HG03064 (cell line): ENCODE results near the gene USH2A.
"Not testable (repeated sequence)": the region's sequence is repeated elsewhere in the genome, so short reads cannot be mapped to it uniquely, and the experiment has no call there.

ENCODE experiments used
- ATAC-seq: cut with Tn5 transposase; IDR thresholded peaks from one replicate; pipeline ENCODE4 v1.9.1; 2021; ENCODE audit warnings: low read depth; ENCODE audit not compliant: unreplicated experiment

Gene USH2A

GRCh38 chr1:216207154-216207553 lies 216.1 kb downstream of the USH2A start:
- no peak for ATAC-seq

DNA sequence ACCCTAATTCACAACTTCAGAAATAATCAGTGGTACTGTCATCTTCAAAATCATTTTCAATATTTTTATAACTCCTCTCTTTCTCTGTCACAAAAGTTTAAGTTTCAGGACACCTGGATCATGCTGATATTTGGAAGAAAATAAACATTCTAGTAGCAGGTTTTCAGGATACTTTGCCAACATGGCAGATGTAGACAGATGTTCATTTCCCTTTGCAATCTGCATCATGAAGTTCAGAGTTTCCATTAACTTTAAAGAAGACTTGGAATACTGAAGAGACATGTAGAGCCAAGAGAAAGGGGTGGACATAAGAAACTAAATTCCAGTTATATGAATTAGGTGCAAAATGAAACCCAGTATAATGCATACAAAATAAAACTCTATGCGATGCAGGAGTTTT lies 218.1 kb downstream of the USH2A start:
- ATAC-seq = no peak

- no peak for ATAC-seq
Observed at GRCh38 chr1:216201946-216202345, 221.3 kb downstream of the USH2A start.

GRCh38 chr1:216200941-216201340 lies 222.3 kb downstream of the USH2A start:
- no peak for ATAC-seq

- no peak for ATAC-seq
Observed at GRCh38 chr1:216194721-216195120, 228.5 kb downstream of the USH2A start.

DNA sequence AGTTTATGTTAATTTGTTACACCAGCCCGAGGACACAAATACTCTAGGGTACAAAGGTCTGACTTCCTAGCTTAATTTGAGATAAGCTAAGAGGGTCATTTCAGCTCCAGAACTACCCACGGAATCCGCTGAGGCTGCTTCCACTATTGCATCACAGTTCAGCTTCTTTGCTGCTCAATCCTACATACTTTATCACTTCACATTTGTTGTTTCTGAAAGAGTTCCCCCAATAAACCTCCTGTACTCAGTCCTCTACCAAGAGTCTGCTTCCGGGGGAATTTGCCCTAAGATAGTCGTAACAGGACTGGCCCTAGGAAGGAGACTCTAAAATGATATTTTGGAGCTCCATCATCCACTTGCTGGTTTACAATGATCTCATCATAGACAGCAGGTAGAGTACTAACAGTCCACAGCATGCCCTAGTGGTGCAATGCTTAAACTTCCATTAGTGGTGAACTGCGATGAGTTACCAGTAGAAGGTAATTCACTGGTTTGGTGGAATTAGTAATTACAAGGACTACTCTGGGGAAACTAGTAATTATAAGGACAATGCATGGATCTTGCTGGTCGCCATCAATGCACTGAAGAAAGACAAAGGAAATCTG lies 229.3 kb downstream of the USH2A start:
- no peak for ATAC-seq

DNA sequence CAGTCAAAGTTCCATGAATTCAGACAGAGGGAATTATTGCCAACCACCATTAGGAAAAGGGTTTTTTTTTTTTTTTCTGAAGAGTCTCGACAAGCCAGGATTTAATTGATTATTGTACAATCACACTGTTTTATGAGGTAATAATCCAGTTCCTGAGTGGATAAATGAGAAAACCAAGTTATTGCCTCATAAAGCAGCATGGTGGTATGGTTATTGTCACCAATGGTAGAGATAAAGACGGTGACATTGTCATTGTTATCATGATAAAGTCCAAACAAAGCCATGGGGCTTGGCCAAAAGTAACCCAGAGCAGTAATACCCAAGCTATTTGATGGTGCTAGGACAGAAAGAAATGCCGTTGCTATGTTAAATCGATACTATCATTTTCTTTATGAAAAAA lies 232.8 kb downstream of the USH2A start:
- no peak for ATAC-seq

DNA sequence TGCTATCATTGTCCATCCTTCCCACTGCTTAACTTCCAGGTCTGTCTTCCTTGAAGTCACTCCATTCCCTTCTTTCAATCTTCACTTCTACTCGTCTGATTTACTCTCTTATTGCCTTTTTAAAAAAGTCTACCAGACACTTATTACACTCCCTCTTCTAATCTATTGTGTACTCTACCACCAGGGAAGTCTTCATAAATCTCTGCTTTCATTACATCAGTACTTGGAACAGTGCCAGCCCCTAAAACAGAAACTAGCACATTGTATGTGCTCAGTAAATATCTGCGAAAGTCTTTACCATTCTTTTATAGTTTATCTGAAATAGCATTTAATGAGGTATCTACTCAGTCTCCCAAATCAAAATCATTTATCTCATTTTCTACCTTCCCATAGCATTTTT lies 236.4 kb downstream of the USH2A start:
- ATAC-seq = no peak

DNA sequence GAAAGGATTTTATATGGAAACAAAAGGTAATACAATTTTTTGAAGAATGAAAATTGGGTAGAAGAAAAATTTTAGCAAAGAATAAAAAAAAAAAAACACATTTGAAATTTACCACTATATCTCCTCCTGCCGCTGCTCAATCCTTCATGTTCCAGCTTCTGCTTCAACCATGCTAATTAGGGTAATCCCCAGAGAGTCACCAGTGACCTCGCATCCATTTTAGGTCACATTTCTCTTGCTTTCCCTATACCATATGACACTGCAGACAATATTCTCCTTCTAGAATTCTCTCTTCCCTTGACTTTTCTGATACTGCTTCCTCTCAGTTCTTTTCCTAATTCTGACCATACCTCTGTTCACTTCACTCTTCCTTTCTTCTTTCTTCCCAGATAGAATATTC lies 237.1 kb downstream of the USH2A start:
- no peak for ATAC-seq

GRCh38 chr1:216184126-216184680 lies 239.0 kb downstream of the USH2A start:
- ATAC-seq = no peak

DNA sequence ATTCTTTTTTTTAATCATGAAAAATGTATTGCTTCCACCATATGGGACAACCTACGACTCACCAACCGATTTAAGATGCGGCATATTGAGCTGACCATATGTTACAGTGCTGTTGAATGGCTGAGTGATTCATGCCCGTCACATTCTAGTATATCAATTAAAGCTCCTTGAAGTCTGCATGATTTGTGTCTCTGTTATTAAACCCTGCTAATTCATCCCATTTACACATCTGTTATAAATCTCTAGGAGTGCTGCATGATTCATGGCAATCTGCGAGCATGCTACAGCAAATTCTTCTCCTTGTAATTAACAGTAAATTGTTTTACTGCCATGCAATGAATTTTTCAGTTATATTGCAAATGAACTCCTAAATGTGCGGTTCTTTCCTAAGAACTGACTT lies 239.8 kb downstream of the USH2A start:
- no peak for ATAC-seq

GRCh38 chr1:216183007-216183406 lies 240.2 kb downstream of the USH2A start:
- ATAC-seq = no peak

GRCh38 chr1:216181590-216181989 lies 241.7 kb downstream of the USH2A start:
- no peak for ATAC-seq

GRCh38 chr1:216178281-216178680 lies 245.0 kb downstream of the USH2A start:
- ATAC-seq = no peak

DNA sequence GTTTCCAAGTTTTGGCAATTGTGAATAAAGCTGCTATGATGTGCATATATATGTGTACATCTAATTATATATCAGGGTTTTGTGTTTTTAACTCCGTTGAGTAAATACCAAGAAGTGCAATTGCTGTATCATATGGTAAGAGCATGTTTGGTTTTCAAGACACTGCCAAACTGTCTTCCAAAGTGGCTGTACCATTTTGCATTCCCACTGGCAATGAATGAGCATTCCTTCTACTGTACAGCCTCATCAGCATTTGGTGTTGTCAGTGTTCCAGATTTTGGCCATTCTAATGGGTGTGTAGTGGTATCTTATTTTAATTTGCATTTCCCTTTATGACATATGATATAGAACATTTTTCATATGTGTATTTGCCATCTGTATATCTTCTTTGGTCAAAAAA lies 246.3 kb downstream of the USH2A start:
- no peak for ATAC-seq

- no peak for ATAC-seq
Observed at GRCh38 chr1:216175714-216176113, 247.5 kb downstream of the USH2A start.

DNA sequence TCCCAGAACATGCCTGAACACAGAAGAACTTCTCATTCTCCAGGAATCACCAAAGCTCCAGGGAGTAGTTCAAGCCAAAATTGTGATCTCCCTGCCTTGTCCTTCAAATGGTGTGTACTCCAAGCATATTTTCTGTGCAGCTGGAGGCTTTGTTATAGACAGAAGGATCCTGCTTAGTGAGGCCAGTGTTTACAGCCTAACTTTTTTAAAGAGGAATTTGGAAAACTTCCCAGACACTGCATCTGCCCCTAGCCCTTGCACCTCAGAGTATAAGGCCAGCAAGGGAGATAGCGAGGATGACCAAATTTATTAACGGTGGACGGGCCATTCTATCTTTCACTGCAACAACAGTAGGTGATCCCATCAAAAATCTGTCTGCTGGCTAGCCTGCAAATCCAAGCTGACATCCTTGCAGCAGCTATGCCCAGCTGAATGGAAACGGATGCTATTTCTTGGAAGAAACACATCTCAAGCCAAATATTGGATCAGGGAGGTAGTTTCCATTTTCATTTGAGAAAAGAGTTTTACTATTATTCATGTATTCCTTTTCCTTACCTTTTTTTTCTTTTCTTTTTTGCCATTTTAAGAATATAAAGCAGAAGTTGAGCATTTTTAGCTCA lies 249.8 kb downstream of the USH2A start:
- ATAC-seq = no peak

GRCh38 chr1:216169351-216169750 lies 253.9 kb downstream of the USH2A start:
- ATAC-seq = no peak

DNA sequence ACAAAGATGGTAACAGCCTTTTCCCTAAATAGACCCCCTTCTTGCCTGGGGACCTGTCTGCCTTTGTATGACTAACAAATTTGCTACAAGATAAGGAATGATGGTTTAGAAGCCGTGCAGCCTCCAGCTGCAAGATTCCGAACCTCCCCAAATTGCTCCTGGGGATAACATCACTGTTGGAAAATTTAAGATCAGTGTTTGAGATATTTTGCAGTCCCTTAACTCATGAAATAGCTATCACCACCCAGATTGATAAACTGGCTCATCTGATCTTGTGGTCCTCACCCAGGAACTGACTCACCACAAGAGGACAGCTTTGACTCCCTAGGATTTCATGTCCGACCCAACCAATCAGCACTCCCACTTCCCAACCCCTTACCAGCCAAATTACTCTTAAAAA lies 254.7 kb downstream of the USH2A start:
- no peak for ATAC-seq

- ATAC-seq = no peak
Observed at GRCh38 chr1:216154063-216154462, 269.2 kb downstream of the USH2A start.

GRCh38 chr1:216153130-216153529 lies 270.1 kb downstream of the USH2A start:
- ATAC-seq = no peak

DNA sequence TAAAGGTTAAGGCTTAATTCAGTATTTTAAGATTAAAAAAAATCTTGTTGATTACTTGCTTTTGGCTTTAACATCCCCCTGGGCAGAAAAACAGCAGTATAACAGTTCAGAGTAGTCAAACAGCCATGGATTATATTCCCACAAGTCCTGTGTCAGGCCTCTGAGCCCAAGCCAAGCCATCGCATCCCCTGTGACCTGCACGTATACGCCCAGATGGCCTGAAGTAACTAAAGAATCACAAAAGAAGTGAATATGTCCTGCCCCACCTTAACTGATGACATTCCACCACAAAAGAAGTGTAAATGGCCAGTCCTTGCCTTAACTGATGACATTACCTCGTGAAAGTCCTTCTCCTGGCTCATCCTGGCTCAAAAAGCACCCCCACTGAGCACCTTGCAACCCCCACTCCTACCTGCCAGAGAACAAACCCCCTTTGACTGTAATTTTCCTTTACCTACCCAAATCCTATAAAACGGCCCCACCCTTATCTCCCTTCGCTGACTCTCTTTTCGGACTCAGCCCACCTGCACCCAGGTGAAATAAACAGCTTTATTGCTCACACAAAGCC lies 277.7 kb downstream of the USH2A start:
- ATAC-seq = not testable (repeated sequence)
